ENCODE results near the gene NDUFB5.
"Not testable (repeated sequence)": the region's sequence is repeated elsewhere in the genome, so short reads cannot be mapped to it uniquely, and the experiment has no call there.

The NDUFB5 gene

DNA sequence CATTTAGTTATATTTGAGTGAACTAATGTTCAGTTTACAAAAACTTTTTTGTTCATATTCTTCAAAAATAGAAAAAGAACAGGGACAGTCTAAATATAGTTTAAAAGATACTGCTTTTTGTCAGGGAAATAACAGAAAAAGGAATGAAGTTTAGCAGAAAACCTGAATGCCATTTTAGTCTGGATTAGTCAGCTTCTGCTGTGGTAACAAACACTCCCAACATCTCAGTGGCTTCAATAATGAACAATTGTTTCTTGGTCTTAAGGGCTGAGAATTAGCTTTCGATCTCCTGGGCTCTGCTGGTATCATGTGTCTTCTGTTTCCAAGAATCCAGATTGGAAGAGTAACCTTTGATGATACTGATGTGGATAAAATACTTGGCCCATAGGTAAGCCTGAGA, 35.9 kb downstream of the NDUFB5 start:
- no peak for DNase-seq

DNA sequence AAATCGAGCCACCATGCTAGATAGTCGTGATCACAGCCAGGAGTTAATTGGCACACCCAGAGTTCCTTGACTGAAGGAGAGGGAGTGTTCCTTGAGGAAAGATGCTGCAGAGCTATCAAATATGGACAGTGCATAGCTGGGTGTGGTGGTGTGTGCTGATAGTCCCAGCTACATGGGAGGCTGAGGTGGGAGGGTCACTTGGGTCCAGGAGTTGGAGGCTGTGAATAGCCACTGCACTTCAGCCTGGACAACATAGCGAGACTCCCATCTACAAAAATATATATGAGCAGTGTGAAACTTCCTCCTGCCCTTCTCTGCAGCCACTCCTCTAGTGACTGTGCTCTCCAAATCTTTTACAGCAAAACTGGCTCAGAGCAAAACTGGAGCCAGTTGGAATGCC, 38.3 kb downstream of the NDUFB5 start:
- no peak for DNase-seq

GRCh38 chr3:179643837-179644236, 39.2 kb downstream of the NDUFB5 start:
- not testable (repeated sequence) for DNase-seq

DNA sequence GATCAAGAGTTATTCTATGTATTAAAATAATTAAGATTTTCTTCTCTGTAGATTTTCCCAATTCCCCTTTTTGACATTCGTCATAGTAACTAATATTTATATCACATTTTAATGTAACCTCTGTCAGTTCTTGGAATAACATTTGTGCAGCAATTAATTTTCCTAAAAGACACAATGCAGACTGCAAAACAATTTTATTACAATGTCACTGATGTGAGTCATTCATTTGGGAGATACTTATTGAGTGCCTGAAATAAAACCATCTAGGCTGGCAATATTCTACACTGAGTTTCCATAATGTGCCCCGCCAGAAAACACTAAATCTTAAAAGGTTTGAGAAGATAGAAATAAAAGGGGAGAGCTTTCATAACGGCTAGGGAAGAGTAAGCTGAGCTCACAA, 41.6 kb downstream of the NDUFB5 start:
- no peak for DNase-seq

GRCh38 chr3:179651687-179652446, 47.3 kb downstream of the NDUFB5 start:
- no peak for DNase-seq

GRCh38 chr3:179652447-179653095, 48.0 kb downstream of the NDUFB5 start, which contains the start of gene USP13:
USP13 (plus strand) TSS chr3:179653040; CDS start chr3:179653226, 186 bp downstream.
- DNase-seq = no peak

GRCh38 chr3:179653096-179653797, 48.7 kb downstream of the NDUFB5 start:
- peak in 1 of 2 experiments; percentile 4 for DNase-seq

DNA sequence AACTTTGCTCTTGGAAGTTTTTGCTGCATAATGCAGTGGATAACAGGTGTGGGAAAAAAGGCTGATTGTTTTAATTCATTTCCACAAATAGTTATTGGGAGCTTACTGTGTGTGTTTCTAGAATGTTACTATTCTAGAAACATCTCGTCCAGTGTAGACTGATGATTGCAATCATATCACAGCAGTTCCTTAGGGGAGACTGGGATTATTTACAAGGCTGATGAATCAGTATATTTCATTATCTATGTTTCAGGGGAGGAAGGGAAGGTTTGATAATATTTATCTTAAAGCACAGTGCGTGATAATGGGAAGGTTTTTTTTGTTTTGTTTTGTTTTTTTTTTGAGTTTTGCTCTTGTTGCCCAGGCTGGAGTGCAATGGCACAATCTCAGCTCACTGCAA, 50.6 kb downstream of the NDUFB5 start:
- no peak for DNase-seq

- DNase-seq = no peak
These were observed 54.0 kb downstream of the NDUFB5 start for GRCh38 chr3:179658606-179659005.

DNA sequence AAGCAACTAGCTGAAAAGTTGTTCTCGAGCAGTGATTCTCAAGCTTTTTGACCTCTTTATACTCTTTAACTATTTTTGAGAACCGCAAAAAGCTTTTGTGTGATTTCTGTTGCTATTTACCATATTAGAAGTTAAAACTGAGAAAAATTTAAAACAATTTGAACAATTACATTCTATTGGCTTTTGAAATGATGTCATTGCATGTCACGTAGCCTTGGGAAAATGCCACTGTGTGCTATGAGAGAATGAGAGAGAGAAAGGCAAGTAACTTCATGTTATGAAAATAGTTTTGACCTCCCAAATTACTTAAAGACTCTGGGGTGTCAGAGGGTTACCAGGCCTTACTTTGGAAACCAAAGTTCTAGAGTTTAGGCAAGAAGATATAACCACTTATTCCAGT, 56.3 kb downstream of the NDUFB5 start:
- no peak for DNase-seq

DNA sequence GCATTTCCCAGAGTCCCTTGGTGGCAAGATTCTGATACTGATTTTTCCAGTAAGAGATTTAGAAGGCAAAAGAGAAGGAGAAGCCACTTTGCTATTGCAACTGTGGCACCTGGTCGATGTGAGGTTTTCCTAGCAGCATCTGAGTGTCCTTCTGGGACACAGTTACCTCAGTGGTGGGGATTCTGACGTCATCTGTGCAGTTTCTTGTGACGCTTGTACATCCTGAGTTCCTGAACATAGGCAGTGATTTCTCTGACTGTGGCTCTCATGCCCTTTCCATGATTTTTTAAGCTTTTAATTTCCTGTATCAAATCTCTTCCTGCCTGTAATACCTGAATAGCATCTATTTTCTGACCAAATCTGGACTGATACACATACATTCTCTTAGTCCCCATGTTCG, 57.2 kb downstream of the NDUFB5 start:
- no peak for DNase-seq

DNA sequence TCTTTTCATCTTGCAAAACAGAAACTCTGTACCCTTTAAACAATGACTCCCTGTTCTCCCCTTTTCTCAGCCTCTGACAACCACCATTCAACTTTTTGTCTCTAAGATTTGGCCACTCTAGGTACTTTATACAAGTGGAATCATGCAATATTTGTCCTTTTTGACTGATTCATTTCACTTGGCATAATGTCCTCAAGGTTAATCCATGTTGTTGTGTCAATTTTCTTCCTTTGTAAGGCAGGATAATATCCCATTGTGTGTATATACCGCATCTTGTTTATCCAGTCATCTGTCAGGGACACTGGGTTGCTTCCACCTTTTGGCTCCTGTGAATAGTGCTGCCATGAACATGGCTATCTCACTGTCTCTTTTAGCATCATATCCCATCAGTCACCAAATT, 58.5 kb downstream of the NDUFB5 start:
- no peak for DNase-seq

DNA sequence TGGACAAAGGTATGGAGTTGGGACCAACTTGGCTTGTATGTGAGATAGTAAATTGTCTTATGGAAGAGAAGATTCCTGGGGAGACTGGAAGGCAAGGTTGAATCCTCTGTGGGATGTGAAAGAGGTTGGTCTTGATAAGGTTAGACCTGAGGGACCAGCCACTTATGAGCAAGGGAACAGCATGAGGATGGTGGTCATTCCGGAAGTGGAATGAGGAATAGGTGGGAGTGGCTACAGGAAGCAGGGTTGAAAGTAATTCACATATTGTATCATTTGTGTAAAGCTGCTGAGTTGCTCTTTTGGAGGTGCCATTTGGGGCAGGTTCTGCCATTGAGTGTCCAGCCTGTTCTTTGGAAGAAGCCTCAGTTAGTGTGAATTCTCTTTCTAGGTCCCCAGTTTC, 61.4 kb downstream of the NDUFB5 start:
- DNase-seq = no peak

GRCh38 chr3:179666436-179667035, 61.9 kb downstream of the NDUFB5 start:
- peak; percentile 2 to 44 for DNase-seq

DNA sequence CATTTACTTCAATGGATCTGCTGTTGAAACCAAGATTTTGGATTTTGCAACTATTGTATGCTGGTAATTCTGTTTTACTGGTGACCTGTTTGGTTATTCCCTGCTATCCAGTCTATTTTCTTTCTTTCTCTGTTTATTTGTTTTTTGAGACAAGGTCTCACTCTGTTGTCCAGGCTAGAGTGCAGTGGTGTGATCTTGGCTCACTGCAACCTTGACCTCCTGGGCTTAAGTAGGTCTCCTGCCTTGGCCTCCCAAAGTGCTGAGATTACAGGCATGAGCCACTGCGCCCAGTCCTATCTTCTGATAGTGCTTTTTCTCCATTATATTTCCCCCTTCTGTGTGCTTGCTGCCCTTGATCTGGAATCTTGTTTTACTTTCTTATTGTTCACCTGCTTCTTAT, 63.8 kb downstream of the NDUFB5 start:
- DNase-seq = no peak

GRCh38 chr3:179670311-179670710, 65.7 kb downstream of the NDUFB5 start:
- no peak for DNase-seq

- DNase-seq = no peak
These were observed 66.7 kb downstream of the NDUFB5 start for GRCh38 chr3:179671309-179671708.

DNA sequence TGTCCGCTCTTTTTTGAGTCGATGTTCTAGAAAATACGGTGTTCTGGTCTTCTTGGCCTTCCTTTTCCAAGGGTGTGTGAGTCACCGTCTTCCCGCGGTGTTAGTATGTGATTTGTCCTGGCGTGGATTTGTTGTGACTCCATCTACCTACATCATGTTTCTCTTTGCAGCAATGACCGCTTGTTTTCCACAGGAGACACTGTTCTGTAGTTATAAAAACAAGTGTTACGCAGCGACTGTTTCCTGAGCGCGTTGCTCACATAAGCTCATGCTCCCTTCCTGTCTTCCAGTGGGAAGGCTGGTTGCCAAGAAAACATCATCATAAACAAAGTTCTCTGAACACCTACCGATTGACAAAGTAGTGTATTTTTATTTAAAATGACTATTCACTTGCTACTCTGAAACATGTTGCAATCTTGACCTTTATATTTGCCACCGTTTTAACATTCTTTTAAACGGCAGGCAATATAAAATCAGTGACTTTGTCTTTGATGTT, 67.2 kb downstream of the NDUFB5 start:
- no peak for DNase-seq

- DNase-seq = no peak
These were observed 68.3 kb downstream of the NDUFB5 start for GRCh38 chr3:179672918-179673317.

GRCh38 chr3:179673523-179673922, 68.9 kb downstream of the NDUFB5 start:
- no peak for DNase-seq

DNA sequence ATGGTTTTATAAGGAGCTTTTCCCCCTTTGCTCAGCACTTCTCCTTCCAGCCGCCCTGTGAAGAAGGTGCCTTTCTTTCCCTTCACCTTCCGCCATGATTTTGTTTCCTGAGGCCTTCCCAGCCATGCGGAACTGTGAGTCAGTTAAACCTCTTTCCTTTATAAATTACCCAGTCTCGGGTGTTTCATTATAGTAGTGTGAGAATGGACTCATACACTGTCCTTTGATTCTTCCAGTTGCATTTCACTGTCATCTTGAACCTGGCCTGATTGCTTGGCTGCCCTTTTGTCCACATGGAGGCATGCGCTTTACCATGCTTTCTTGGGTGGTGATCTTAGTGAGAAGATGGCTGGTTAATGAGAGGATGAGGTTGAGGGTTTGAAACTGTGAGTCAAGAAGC, 71.5 kb downstream of the NDUFB5 start:
- DNase-seq = no peak
